ENCODE data around the gene PRMT5. TPM values are rescaled to one million over a fixed set of nuclear protein-coding genes. Genes with fewer than 3 reads are reported as not detected.

PRMT5 gene
- total and polyA plus RNA-seq, 10 donors = 18.6 to 44.7 (median 35.9) TPM

DNA sequence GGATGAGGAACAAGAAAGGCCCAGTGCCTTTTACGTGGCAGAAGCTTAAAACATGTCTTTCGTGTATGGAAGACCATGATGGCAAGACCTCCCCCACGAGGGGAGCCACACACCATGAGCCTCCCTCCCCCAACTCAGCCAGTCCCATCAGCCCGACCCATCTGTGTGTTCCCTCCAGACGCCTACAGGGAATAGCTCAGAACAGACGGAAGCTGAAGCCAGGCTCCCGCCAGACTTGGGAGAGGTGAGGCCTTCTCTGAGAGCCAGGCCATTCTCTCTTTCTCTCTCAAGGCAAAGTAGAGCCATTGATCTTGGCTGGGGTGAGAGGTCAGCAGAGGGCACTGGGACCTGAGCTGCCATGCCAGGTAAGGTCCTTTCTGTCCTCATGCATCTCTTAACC lies 36.7 kb downstream of the PRMT5 start:
- Histone ChIP-seq H3K4me1 (peaks cover 7 to 22% (median 16%) of the 10 kb centered on the region in 6 donors), H3K9me3 (no peaks in the 10 kb centered on the region), H3K36me3 (peaks cover 0 to 33% (median 0%) of the 10 kb centered on the region in 6 donors), H3K4me3 (no peak overlapping the region), H3K27me3 (replicated peaks in 1 of 7) (no peaks in the 10 kb centered on the region), H3K27ac (no peak overlapping the region)
- 88 to 95% (median 93%) methylated on average over 7 of the region's 7 CpGs for WGBS, 5 donors
- intact Hi-C loops (cut with DNase I; ENCODE audit: low total_unique reads) = no loop called here
- no peak for DNase-seq
- TF ChIP-seq POLR2AphosphoS5 (IDR thresholded peaks at IDR 0.05) (no peak), CTCF (IDR thresholded peaks at IDR 0.05 in 8 of 11, conservative IDR thresholded peaks at IDR 0.05 in 3 of 11) (no peak), POLR2A (IDR thresholded peaks at IDR 0.05) (no peak)

DNA sequence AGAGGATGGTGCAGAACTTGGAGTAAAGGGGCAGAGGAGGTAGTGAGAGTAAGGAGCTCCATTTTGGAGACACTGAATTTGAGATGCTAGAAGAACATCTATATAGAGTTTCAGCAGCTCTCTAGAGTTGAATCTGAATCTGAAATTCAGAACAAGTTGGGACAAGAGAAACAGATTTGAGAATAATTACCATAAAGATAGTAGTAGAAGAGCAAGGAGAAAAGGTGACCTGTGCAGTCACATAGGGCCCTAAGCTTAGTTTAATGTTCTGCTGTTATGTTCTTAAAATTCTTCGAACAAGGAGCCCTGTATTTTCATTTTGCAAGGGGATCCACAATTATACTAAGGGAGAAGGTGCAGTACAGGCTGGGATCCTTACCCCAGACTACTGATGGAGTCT lies 38.8 kb downstream of the PRMT5 start:
- H3K27me3 ChIP-seq (replicated peaks in 1 of 7) = peaks cover 0 to 13% (median 0%) of the 10 kb centered on the region in 7 donors
- TF ChIP-seq POLR2AphosphoS5 (IDR thresholded peaks at IDR 0.05) (no peak), POLR2A (IDR thresholded peaks at IDR 0.05) (no peak), CTCF (IDR thresholded peaks at IDR 0.05 in 8 of 11, conservative IDR thresholded peaks at IDR 0.05 in 3 of 11) (no peak)
- WGBS, 5 donors = 89 to 100% (median 96%) methylated on average over 1 of the region's 1 CpG
- intact Hi-C loops (cut with DNase I; ENCODE audit: low total_unique reads) = no loop called here
- H3K9me3 ChIP-seq = no peaks in the 10 kb centered on the region
- H3K4me1 ChIP-seq = peaks cover 10 to 43% (median 33%) of the 10 kb centered on the region in 6 donors
- no peak overlapping the region for H3K27ac ChIP-seq
- DNase-seq = no peak
- H3K36me3 ChIP-seq = peaks cover 0 to 23% (median 0%) of the 10 kb centered on the region in 6 donors
- H3K4me3 ChIP-seq = no peak overlapping the region

DNA sequence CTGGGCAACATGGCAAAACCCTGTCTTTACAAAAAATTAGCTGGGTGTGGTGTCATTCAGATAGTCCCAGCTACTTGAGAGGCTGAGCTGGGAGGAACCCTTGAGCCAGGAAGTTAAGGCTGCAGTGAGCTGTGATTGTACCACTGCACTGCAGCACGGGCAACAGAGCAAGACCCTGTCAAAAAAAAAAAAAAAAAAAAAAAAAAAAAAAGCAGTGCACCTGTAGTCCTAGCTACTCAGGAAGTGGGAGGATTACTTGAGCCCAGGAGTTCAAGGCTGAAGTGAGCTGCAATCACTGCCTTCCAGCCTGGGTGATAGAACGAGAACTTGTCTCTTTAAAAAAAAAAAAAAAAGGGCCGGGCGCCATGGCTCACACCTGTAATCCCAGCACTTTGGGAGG lies 40.5 kb downstream of the PRMT5 start:
- DNase-seq = no peak
- Histone ChIP-seq H3K4me1 (peaks cover 10 to 54% (median 33%) of the 10 kb centered on the region in 6 donors), H3K27ac (peak overlapping the region in 7 of 8 donors; percentile 72 to 88 (median 83)), H3K4me3 (peak overlapping the region in 1 of 8 donors; percentile 74), H3K9me3 (no peaks in the 10 kb centered on the region), H3K36me3 (peaks cover 0 to 13% (median 0%) of the 10 kb centered on the region in 6 donors), H3K27me3 (replicated peaks in 1 of 7) (peaks cover 0 to 13% (median 0%) of the 10 kb centered on the region in 7 donors)
- TF ChIP-seq CTCF (IDR thresholded peaks at IDR 0.05 in 8 of 11, conservative IDR thresholded peaks at IDR 0.05 in 3 of 11) = no peak
- TF ChIP-seq POLR2AphosphoS5 (IDR thresholded peaks at IDR 0.05) = peak in 1 of 3 donors; percentile 23
- TF ChIP-seq POLR2A (IDR thresholded peaks at IDR 0.05) = no peak
- 39 to 67% (median 59%) methylated on average over 2 to 4 of the region's 4 CpGs for WGBS, 5 donors
- intact Hi-C loops (cut with DNase I; ENCODE audit: low total_unique reads) = no loop called here

- Histone ChIP-seq H3K27me3 (replicated peaks in 1 of 7) (peaks cover 0 to 13% (median 0%) of the 10 kb centered on the region in 7 donors), H3K9me3 (no peaks in the 10 kb centered on the region), H3K4me1 (peaks cover 10 to 60% (median 36%) of the 10 kb centered on the region in 6 donors), H3K27ac (peak overlapping the region; percentile 61 to 88 (median 82)), H3K36me3 (peaks cover 0 to 8% (median 0%) of the 10 kb centered on the region in 6 donors), H3K4me3 (peak overlapping the region in 7 of 8 donors; percentile 28 to 74 (median 56))
- 49 to 73% (median 64%) methylated on average over 3 to 5 of the region's 5 CpGs for whole genome bisulfite sequencing, 5 donors
- DNase-seq = peak; percentile 91
- TF ChIP-seq POLR2A (IDR thresholded peaks at IDR 0.05) (no peak), POLR2AphosphoS5 (IDR thresholded peaks at IDR 0.05) (peak; percentile 60 to 80 (median 62))
- intact Hi-C loops (cut with DNase I; ENCODE audit: low total_unique reads) = no loop called here
These were observed 41.2 kb downstream of the PRMT5 start for GRCh38 chr14:22887990-22888378.

All from spleen (tissue), 11 donors.